ENCODE data around the gene ADGRL3. TPM values are rescaled to one million over a fixed set of nuclear protein-coding genes. Genes with fewer than 3 reads are reported as not detected.

ADGRL3 gene
- total RNA-seq, 1 donor from 2014 or later = 18.7 TPM

DNA sequence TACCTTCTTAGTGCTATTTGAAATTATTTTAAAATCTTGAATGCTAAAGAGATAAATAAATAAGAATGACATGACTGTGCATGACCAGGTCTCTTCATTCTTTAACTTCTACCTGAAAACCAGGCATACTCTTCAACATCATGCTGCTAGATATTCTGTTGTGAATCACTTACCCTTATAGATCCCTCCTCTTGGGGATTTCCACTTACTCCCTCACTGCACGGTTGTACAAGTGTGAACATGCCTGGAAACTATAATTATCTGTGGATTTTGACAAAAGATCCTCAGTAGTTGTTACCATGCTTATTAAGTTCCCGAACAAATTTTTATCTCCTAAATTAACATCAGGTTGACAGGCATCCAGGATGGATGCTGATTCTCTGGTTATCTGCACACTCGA is 54.3 kb downstream of the ADGRL3 start:
- Mint-ChIP-seq H3K4me3 (ENCODE audit: unreplicated experiment) (no peak overlapping the region), H3K4me1 (ENCODE audit: unreplicated experiment) (no peaks in the 10 kb centered on the region), H3K36me3 (ENCODE audit: unreplicated experiment) (peaks cover 4% of the 10 kb centered on the region), H3K27me3 (ENCODE audit: unreplicated experiment) (no peaks in the 10 kb centered on the region), H3K27ac (ENCODE audit: unreplicated experiment) (no peak overlapping the region), H3K9me3 (ENCODE audit: unreplicated experiment) (no peaks in the 10 kb centered on the region)
- DNase-seq (ENCODE audit: extremely low spot score, unreplicated experiment) = no peak
- TF ChIP-seq, protein P1, sequence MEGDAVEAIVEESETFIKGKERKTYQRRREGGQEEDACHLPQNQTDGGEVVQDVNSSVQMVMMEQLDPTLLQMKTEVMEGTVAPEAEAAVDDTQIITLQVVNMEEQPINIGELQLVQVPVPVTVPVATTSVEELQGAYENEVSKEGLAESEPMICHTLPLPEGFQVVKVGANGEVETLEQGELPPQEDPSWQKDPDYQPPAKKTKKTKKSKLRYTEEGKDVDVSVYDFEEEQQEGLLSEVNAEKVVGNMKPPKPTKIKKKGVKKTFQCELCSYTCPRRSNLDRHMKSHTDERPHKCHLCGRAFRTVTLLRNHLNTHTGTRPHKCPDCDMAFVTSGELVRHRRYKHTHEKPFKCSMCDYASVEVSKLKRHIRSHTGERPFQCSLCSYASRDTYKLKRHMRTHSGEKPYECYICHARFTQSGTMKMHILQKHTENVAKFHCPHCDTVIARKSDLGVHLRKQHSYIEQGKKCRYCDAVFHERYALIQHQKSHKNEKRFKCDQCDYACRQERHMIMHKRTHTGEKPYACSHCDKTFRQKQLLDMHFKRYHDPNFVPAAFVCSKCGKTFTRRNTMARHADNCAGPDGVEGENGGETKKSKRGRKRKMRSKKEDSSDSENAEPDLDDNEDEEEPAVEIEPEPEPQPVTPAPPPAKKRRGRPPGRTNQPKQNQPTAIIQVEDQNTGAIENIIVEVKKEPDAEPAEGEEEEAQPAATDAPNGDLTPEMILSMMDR (IDR thresholded peaks at IDR 0.05) = no peak

DNA sequence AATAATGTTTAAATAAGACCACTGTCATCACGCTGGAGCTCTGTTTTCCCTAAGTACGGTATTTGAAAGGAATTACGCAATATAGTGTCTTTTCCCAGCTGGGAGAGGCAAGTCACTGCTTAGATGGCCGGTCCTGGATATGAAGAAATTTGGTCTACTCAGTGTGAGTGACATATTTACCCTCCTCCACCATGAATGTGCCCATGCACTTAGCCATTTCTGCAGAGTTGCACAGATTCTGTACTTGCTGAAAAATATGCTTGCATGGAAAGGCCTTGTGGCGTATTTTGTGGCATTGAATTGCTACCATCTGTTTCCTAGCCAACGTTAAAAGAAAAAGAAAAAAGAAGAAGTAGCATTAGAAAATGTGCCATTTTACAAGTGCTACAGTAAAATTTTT is 73.1 kb downstream of the ADGRL3 start:
- no peak for DNase-seq (ENCODE audit: extremely low spot score, unreplicated experiment)
- Mint-ChIP-seq H3K4me3 (ENCODE audit: unreplicated experiment) (no peak overlapping the region), H3K36me3 (ENCODE audit: unreplicated experiment) (no peaks in the 10 kb centered on the region), H3K27ac (ENCODE audit: unreplicated experiment) (no peak overlapping the region), H3K4me1 (ENCODE audit: unreplicated experiment) (peaks cover 18% of the 10 kb centered on the region), H3K27me3 (ENCODE audit: unreplicated experiment) (no peaks in the 10 kb centered on the region), H3K9me3 (ENCODE audit: unreplicated experiment) (no peaks in the 10 kb centered on the region)
- TF ChIP-seq, protein P1 (IDR thresholded peaks at IDR 0.05) = no peak

DNA sequence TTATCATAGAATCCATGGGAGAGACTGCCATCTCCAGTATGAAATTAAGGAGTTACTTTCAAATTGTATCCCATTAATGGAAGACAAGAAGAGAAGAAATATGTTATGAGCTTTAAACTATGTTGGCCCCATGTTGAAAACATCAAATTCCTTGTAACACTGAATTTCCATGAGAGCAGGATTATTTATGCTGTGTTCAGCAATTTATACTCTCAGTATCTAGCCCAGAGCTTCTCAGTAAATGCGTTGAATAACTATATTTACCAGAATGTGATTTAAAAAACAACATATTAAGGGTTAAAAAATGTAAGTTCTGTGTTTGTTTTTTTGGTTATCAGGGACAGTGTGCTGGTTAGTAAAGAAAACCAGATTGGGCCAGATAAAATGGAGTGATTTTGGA is 74.2 kb downstream of the ADGRL3 start:
- Mint-ChIP-seq H3K4me1 (ENCODE audit: unreplicated experiment) (peaks cover 17% of the 10 kb centered on the region), H3K36me3 (ENCODE audit: unreplicated experiment) (no peaks in the 10 kb centered on the region), H3K27me3 (ENCODE audit: unreplicated experiment) (no peaks in the 10 kb centered on the region), H3K4me3 (ENCODE audit: unreplicated experiment) (no peak overlapping the region), H3K9me3 (ENCODE audit: unreplicated experiment) (no peaks in the 10 kb centered on the region), H3K27ac (ENCODE audit: unreplicated experiment) (no peak overlapping the region)
- DNase-seq (ENCODE audit: extremely low spot score, unreplicated experiment) = no peak
- TF ChIP-seq, protein P1 (IDR thresholded peaks at IDR 0.05) = no peak

DNA sequence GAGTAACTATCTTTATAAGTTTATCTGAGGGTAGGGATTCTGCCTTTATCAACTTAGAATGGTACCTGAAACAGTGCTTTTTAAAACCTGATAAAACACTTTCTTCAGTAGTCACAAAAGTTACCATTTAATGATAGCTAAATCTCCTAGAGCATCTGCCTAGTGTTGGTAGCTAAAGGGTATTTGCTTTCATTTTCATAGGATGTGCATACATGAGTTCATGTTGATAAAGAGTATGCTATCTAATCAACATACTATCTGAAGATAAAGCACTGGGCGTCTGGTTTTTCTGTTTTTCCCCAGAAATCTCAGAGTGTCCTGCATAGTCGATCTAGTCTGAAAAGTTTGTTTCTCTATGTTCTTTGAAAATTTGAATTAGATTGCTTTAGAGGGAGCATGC is 75.1 kb downstream of the ADGRL3 start:
- TF ChIP-seq, protein P1 (IDR thresholded peaks at IDR 0.05) = no peak
- no peak for DNase-seq (ENCODE audit: extremely low spot score, unreplicated experiment)
- Mint-ChIP-seq H3K4me1 (ENCODE audit: unreplicated experiment) (peaks cover 17% of the 10 kb centered on the region), H3K27ac (ENCODE audit: unreplicated experiment) (no peak overlapping the region), H3K27me3 (ENCODE audit: unreplicated experiment) (no peaks in the 10 kb centered on the region), H3K36me3 (ENCODE audit: unreplicated experiment) (no peaks in the 10 kb centered on the region), H3K9me3 (ENCODE audit: unreplicated experiment) (no peaks in the 10 kb centered on the region), H3K4me3 (ENCODE audit: unreplicated experiment) (no peak overlapping the region)

DNA sequence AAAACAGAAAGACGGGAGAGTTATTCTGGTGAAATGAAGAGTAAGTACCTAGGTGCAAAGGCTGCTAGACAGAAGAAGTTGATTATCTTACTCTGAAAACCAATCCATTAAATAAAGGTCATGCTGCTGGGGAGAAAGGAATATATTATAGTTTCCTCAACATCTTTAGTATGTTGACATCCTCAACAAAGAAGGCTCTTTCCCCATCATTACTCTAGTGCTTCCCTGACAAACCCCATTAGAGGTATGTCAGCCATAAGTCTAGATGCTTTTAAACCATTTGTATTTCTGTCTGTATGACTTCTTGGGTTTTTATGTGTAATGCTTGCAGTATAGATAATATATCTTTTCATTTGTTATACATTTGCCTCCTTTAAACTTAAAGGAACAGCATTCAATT is 75.9 kb downstream of the ADGRL3 start:
- no peaks in the 10 kb centered on the region for H3K27me3 Mint-ChIP-seq (ENCODE audit: unreplicated experiment)
- no peaks in the 10 kb centered on the region for H3K36me3 Mint-ChIP-seq (ENCODE audit: unreplicated experiment)
- no peaks in the 10 kb centered on the region for H3K9me3 Mint-ChIP-seq (ENCODE audit: unreplicated experiment)
- H3K27ac Mint-ChIP-seq (ENCODE audit: unreplicated experiment) = no peak overlapping the region
- H3K4me3 Mint-ChIP-seq (ENCODE audit: unreplicated experiment) = no peak overlapping the region
- peaks cover 17% of the 10 kb centered on the region for H3K4me1 Mint-ChIP-seq (ENCODE audit: unreplicated experiment)
- TF ChIP-seq, protein P1 (IDR thresholded peaks at IDR 0.05) = no peak
- DNase-seq (ENCODE audit: extremely low spot score, unreplicated experiment) = no peak

All from osteocyte (in vitro differentiated cells).